Dedifferentiated amniotic fluid mesenchymal stem cell (primary cell): ENCODE measurements around the gene TSHZ3.

Experiments
- DNase-seq: peaks from one replicate; pipeline ENCODE4 v3.0.0-alpha.2; 2016; ENCODE audit errors: extremely low spot score

Gene TSHZ3

DNA sequence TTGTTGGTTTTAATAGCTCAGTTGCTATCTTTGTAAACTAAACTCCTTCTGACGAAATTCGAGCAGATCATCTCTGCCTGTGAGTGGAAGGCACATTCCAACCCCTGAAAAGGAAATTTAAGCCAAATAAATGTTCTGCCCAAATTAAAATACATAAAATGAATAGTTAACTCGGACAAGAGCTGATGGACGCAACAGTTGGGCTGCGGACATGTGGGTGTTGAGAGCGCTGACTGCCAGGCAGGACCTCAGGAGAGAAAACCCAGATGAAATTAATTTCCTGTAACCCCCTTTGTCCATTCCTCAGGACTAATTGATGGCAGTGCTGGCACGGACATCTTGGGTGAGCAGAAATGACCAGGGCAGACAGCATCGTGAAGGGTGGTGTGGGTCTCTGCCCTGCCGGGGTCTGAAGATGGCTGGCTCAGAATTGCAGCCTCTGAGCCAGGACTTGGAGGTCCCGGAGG is 86.5 kb downstream of the TSHZ3 start:
- DNase-seq: no peak

DNA sequence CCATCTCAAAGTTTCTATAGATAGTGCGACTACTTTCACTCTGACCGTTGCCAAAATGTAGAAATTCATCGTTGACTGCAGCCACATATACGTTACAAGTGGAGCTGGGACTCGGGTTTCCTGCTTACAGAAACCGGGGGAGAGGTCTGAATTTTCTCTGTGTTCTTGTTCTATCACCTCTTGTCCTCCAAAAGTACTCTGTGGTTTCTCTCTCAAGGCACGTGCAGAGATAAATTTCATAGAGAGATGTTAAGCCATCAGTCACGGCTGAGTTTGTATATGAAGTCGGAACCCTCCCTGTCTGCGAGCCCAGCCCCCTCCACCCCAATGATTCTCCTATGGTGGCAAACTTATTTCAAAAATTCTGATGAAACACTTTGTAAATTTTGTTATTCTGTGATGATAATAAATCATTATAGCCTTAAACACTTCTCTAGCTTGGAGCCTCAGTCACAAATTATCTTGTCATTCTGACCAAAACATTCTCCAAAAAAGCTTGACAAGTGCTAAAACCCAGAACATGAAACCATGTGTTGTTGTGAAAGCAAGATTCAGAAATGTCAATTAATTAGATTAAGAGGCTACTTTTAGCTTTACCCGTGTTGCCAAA is 87.5 kb downstream of the TSHZ3 start:
- DNase-seq: no peak

DNA sequence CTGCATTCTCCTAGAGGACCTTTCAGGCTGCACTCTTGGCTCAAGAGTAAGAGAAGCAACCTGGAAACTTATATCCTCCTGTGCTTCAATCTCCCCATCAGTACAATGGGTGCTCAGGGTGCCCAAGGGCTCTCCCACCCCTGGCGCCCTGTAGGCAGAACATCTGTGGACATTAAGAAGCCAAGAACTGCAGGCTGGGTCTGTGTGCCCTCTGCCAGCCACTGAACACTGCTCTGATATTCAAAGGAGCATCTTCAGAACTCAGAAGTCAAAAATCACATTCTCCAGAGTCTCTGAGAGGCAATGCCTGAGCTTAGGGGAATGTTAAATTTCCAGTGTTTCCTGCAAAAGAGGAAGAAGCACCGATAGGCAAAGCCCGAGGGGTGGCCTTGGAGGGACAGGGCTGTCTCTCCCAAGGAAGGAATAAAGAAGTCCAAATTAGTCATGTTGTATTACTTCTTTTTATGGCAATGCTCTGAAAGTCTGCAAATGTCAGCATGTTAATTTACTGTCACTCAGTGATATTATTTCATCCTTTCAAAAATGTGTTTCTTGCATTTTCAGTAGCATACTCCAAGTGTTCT is 88.1 kb downstream of the TSHZ3 start:
- no peak for DNase-seq

DNA sequence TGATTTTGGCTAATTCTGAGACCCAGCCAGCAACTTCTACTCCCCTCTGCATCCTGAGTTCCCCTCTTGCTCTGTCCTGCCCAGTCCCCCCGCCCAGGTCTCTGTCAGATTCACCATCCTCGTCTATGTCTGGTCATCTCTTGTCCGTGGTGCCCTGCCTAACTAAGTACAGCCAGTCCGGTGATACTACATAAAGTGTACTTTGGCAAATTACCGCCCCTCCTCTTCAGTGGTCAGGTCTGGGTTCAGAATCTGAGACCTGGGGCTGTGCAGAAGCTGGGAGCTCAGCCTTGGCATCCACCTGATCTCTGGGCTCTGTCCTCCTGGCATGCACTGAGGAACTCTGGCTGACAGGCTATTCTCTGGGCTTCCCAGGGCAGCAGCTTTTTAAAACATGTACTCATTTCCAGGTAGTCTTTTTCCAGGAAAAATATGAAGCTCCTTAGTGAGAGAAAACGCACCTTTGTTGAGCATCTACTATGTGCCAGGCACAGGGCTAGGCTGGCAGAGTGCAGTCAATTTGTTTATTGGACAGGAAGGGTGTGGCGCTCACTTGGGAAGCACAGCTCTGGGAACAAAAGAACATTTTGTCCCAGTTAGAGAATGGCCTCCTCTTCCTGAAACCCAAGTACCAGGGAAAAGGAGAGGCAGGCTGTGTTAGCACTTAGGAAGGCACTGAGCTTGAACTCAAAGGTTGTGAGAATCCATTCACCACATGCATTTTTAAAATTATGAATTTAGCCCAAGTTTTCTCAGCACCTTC is 88.9 kb downstream of the TSHZ3 start:
- DNase-seq: no peak

DNA sequence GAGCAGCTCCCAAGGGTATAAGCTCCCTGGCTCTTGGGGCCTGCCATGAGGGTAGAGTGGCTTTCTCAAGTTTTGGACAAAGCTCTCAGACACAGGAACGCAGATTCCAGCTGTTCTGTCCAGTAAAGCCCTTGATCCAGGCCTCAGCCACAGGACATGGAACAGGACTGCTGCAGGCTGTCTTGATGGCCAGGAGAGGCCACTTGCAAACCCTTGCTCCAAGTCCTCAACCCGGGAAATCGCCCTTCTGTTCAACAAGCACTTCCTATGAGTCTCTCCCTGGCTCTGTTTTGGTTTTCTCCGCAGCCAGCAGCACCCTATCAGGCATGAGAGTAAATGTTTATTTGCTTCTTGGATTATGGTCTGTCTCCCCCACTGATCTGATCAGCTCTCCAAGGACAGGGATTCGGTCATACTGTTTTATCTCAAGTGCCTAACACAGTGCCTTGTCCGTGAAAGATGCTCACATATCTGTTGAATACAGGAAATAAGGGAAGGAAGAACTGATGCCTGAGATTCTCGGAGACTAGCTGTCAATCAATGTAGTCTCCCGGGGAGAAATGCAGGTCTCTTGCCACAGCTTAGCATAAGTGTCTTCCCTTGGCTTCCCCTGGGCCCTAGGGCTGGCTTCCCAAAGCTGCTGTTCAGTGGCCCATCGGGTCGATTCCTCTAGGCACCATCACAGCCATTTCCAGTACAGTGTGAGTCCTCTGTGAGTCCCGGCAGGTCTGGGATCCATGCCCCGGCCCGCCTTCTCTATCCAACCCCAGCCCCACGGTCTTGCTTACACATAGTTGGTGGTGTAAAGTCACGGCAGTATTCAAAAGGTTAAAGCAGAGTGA is 90.8 kb downstream of the TSHZ3 start:
- no peak for DNase-seq

DNA sequence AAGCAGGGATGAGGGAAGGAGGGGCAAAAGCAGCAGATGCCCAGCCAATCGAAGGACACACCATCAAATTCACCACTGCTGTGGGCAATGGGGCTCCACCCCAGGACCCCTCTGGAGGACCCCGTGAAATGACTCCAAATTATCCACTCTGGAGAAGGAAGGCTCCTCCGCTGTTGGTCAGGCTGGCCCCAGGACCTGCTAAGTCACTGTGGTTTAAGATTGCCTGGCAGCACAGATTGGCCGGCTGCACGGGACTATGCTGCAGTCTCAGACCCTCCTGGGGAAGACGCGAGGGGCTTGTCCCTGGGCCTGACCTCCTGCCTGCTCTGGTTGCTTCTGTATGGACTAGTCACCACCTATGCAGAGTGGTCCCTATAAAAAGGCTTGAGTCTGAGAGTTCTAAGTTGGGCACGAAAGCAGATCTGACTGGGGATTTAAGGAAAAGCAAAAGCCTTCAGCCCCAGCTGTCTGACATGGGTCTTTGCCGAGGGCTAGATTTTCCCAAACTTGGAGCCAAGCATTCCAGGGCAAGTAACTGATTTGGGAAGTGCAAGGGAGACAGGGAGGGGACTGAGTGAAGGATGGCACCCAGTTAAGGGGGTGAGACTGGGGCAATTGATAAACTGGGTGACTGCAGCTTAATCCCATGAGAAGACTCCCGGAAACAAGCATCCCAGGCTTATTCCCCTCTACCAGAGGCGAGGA is 91.7 kb downstream of the TSHZ3 start:
- DNase-seq: no peak

DNA sequence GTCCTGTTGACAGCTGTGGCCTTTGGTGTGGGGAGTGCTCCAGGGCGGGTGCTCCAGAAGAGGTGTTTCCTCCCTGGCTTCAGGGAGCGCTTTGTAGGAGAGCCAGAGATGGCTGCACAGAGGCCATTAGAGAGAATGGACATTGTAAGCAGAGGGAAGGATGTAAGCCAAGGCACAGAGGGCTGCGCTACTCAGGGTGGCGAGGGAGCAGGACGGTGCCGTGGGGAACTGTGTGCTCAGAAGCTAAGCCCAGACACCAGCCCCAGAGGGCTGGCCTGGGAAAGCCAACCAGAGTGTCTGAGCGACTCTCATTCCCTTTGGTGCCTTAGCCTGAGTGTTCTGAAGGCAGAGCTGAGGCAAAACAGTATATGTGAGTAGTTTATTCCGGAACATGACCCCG is 92.2 kb downstream of the TSHZ3 start:
- DNase-seq: no peak

DNA sequence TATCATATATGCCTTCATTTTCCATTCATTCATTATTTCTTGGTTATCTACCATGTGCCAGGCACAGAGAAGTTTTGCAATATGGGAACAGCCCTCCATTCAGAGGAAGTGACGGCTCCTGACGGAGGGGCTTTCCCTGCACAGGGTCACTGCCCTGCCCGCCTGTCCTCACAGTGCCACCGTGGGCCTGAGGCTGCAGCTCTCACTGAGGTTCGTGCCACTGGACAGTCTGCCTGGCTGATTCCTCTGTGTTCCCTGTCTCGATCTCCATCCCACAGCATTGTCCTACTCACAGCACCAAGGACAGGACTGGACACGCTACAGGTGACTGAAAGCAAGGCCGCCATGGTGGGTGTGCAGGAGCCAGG is 92.7 kb downstream of the TSHZ3 start:
- no peak for DNase-seq

DNA sequence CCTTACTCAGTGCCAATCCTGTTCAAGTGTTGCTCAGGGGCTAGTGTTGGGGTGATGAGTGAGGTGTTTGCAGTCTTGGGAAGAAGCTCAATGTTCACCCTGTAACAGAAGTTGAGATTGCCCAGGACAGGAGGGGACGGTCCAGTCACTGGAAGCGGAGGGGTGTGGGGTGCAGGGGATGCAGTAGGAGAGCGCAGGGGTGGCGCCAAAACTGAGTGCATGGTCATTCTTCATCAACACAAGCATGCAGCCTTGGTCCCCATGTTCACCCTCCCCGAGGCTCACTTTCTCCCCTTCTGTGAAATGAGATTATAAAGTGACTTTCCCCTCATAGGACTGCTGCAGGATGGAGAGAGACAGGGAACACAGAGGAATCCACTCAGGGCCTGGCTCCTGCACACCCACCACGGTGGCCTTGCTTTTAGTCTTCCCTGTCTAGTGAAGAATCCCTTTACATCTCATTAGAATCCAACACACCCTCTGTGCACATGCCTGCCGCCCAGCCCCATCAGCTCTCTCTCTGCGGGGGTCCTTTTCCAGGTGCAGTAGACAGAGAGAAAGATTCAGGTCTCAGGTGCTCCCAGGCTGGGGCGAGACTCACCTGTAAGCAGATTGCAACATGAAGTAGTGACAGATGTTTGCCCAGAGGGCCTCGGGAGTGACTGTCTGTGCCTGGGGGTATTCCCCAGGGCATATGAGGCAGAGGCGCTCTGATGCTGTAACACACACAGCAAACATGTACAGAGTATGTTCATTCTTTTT is 93.2 kb downstream of the TSHZ3 start:
- no peak for DNase-seq

DNA sequence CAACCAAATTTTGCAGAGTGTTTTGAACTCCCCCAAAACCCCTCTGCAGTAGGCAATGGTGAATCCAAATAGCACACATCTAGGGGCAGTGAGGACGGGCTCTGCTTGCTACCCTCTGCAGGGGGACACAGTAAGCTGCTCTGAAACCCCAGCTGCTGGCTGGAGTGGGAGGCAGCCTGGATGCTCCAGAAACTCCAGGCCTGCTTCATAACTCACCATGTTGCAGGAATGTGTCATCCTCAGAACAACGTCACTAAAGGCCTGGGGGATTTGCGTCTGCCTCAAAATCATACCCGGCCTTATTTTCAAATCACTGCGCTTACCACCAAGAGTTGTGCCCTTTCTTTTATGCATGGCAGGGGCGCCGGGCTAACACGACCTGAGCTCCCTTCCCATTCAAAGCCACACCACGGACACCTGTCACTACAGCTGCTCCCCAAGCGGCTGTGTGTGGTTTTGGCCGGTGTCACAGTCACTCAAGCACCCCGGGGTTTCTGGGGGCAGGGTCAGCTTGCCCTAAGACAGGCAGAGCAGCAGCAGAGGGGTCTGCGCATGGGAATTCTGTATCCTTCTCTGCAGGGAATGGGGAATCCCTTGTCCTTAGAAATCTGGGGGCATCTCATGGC is 93.9 kb downstream of the TSHZ3 start:
- no peak for DNase-seq

DNA sequence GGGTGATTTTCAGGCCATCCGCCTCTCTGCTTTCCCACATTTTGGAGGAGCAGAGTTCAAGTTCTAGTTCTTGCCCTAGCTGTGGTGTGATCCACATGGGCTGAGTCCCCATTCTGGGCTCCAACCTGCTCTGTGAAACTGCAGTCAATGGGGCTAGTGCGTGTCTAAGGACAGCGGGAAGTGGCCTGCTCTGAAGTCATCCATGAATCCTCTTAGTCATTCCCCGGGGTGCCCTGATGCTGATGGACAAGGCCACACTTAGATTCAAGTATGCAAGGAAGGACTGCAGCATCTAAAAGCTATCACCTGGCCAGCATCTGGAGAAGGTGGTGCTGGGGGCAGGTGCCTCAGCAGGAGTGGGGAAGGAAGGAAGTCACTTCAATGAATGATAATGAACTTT is 94.6 kb downstream of the TSHZ3 start:
- DNase-seq: no peak

DNA sequence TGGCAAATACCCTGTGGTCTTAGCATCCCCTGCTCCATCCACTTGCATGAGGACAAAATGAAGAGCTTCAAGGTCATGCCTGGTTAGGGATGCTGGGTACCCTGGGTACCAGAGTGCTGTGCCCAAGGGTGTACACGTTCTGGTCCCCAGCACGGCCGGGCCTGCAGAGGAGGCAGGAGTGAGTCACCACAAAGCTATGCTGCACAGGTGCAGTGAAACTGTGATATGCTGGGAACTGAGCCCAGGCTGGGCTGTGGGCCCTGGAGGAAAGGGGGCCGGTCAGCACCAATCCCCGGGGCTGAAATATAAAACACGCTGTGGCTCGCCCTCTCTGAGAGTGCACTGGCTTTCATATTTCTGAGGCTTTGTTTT is 95.1 kb downstream of the TSHZ3 start:
- no peak for DNase-seq

DNA sequence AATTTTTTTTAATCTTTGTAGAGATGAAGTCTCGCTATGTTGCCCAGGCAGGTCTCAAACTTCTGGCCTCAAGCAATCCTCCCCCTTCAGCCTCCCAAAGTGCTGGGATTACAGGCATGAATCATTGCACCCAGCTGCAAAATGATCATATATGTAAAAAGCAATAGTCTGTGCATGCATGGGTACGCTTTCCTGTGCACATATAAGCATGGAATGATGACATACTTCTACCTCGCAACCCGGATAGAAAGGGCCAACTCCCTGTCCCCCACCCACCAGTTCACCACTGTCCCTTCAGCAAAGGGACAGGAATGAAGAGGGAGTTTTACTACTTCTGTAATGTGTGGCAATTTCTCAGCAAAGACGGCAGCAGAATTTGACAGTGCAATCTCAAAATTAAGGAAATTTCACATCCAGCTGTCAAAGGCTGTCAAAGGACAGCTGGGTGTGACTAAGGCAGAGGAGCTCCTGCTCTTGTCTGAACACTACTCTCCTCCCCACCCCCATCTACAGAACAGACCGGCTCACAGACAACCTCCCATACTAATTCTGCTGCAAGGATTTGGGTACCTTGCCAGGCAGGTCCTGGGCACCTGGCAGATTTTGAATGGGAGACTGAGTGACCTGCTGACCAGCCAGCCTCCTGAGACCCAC is 95.6 kb downstream of the TSHZ3 start:
- no peak for DNase-seq

DNA sequence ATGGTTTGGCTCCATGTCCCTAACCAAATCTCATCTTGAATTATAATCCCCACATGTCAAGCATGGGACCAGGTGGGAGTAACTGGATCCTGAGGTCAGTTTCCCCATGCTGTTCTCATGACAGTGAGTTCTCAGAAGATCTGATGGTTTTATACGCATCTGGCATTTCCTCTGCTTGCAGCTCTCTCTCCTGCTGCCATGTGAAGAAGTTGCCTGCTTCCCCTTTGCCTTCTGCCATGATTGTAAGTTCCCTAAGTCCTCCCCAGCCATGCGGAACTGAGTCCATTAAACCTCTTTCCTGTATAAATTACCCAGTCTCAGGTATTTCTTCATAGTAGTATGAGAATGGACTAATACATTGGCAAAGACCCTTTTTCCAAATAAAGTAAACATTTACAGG is 96.8 kb downstream of the TSHZ3 start:
- DNase-seq: no peak

DNA sequence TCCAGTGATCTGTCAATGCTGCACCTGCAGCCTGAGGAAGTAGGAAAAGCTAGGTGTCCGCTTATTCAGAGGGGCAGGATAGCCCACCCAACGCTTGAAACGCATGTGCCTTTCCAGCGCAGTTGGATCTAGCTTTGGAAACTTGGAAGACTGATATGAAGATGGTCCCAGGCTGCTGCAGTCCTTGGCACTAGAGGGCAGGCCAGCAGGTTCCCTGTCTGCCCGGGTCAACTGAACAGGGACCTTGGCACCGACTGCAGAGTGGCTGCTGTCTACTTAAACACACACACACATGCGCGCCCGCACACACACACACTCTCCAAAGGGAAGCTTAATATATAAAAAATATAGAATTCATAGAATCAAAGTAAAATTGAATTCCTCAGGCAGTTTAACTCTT is 100.0 kb downstream of the TSHZ3 start:
- no peak for DNase-seq

DNA sequence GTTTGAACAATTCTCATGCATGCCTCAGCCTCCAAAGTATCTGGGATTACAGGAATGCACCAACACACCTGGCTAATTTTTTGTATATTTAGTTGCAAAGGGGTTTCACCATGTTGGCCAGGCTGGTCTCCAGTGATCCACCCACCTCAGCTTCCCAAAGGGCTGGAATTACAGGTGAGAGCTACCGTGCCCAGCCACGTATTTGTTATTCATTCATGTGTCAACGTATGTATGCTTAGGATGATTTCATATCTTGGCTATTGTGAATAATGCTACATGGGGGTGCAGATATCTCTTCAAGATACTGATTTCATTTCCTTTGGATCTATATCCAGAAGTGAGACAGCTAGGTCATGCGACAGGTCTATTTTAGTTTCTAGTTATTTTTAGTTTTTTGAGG is 113.4 kb downstream of the TSHZ3 start:
- DNase-seq: no peak

DNA sequence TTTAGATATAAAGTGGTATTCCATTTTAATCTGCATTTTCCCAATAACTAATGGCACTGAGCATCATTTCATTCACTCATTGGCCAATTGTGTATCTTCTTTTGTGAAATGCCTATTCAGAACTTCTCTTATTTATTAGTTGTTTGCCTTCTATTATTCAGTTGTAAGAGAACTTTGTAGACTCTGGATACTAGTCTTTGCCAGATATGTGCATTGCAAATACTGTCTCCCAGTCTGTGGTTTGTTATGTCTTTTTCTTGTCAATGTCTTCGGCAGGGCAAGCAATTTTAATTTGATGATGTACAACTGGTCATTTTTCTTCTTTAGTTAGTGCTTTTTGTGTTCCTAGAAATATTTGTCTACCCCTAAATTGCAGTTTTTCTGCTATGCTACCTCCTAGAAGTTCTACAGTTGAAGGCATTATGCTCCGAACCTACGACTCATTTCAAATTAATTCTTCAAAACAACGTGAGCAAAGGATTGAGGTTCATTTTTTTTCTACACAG is 115.9 kb downstream of the TSHZ3 start:
- no peak for DNase-seq

DNA sequence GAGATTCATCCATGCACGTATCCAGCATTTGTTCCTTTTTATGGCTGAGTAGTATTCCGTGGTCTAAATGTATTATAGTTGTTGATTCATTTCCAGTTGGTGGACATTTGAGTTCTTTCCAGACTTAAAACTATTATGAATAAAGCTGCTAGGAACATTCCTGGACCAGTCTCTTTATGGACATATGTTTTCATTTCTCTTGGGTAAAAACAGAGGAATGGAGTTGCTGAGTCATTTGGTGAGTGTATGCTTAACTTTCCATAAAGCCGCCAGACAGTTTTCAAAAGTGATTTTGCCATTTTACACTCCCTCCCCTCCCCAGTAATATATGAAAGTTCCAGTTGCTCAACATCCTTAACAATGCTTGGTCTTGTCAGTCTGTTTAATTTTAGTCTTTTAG is 116.4 kb downstream of the TSHZ3 start:
- DNase-seq: peak; percentile 88

DNA sequence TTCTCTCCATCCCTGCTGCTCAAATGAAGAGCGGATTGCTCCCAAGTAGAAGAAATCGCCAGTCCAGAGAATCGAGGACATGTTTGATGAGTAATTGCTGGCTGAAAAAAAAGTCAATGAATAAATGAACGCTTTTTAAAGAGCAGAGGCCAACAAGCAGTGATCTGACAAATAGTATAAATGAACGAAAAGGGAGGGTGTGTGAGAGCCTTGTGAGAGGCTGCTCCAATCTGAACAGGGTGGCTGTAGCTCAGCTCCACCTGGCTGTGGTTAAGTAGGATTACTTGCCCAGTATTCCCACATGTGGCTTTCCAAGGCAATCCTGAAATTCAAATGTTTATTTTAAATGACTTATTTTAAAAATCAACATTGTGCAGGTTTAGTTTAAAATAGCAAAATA is 117.1 kb downstream of the TSHZ3 start:
- no peak for DNase-seq

DNA sequence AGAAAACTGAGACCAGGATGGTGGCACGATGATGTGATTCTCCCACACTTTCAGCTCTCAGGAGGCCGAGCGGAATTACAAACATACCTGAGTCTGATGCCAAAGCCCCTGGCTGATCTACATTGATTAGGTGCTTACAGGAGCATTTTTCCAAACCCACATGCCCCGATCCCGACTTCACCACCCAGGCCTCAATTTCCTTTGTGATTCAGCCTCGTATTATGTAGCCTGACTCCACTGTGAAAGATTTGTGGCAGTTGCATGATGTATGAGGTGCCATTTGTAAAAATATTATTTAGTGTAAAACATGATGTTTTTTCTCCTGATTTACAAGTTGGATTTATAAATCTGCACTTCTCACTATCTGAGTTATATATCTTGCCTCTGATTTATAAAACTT is 118.0 kb downstream of the TSHZ3 start:
- DNase-seq: no peak
